Right atrium auricular region (tissue), 2 donors: ENCODE data around the gene DNAJC21. TPM values are rescaled to one million over a fixed set of nuclear protein-coding genes. Genes with fewer than 3 reads are reported as not detected.

Experiments
- DNase-seq: peaks from one replicate; pipeline ENCODE4 v3.0.0-alpha.2; 2019; ENCODE audit warnings: low spot score
- H3K27ac ChIP-seq, 2 donors: fragments of 200-600 bp; sonication (generic); 1 replicate in 1 of 2; 2 replicates in 1 of 2; pipeline ENCODE4 v1.5.1; 2016 to 2019
- H3K27me3 ChIP-seq, 2 donors: fragments of 200-600 bp; sonication (generic); one replicate each; pipeline versions ENCODE4 v1.5.1 to v1.6.0; 2017 to 2019
- H3K36me3 ChIP-seq: fragments of 200-600 bp; sonication (generic); one replicate; pipeline ENCODE4 v1.5.1; 2016
- H3K4me1 ChIP-seq, 2 donors: fragments of 200-600 bp; sonication (generic); one replicate each; pipeline versions ENCODE4 v1.5.1 to v1.6.0; 2017 to 2019
- H3K4me3 ChIP-seq, 2 donors: fragments of 200-600 bp; sonication (generic); 1 replicate in 1 of 2; 2 replicates in 1 of 2; pipeline ENCODE4 v1.5.1; 2017 to 2019; ENCODE audit warnings: mild to moderate bottlenecking in 1 of 2, moderate library complexity in 1 of 2
- H3K9me3 ChIP-seq, 2 donors: fragments of 200-600 bp; sonication (generic); one replicate each; pipeline ENCODE4 v1.5.1; 2019
- total RNA-seq, 2 donors: library from RNA; depleted of rRNA; stranded (reverse); fragments of >200 nt; gene quantifications; one replicate each; pipeline ENCODE4 v1.1.0, GENCODE V29; 2016
- TF ChIP-seq, protein P1 (sequence below), 2 donors: fragments of 200-600 bp; sonication (generic); IDR thresholded peaks; one replicate each; pipeline ENCODE4 v1.5.1; 2019; ENCODE audit warnings: antibody characterized with exemption in 2 of 2

The DNAJC21 gene
- 10 to 100 TPM; 39.1 to 50.8 TPM for total RNA-seq

DNA sequence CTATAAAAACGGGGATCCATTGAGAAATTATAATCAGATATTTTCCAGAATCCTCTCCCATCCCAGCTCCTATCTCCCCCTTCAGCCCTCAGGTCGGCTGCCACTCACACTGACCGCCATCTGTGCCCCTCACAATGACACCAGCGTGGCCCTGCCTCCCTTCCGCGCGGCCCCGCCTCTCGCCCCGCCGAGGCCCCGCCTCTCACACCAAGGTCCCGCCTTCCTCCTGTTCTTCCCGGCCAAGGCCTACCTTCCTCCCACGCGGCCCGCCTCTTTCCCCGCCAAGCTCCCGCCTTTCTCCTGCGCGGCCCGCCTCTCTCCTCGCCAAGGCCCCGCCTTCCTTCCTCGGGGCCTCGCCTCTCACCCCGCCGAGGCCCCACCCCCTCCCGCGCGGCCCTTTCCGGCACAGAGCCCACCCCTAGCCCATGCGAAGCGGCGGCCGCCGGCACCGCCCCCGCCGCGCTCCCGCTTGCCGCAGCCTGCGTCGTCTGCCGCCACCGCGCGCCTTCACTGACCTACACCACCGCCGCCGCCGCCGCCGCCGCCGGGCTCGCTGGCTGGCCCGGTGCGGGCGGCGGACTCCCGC is at the start of gene DNAJC21:
DNAJC21 (plus strand) TSS at position 426 of the 586 bp plus-strand sequence. CDS start 261 bp downstream, outside the sequence.
- Histone ChIP-seq H3K4me3 (peak within 1 kb of the TSS; percentile 86 to 92), H3K27me3 (no peaks in the 10 kb centered on the region), H3K4me1 (peaks cover 0 to 22% of the 10 kb centered on the region in 2 donors), H3K9me3 (no peaks in the 10 kb centered on the region), H3K27ac (peak within 1 kb of the TSS; percentile 96 to 99), H3K36me3 (peaks cover 19% of the 10 kb centered on the region)
- DNase-seq: peak; percentile 95
- TF ChIP-seq, protein P1, sequence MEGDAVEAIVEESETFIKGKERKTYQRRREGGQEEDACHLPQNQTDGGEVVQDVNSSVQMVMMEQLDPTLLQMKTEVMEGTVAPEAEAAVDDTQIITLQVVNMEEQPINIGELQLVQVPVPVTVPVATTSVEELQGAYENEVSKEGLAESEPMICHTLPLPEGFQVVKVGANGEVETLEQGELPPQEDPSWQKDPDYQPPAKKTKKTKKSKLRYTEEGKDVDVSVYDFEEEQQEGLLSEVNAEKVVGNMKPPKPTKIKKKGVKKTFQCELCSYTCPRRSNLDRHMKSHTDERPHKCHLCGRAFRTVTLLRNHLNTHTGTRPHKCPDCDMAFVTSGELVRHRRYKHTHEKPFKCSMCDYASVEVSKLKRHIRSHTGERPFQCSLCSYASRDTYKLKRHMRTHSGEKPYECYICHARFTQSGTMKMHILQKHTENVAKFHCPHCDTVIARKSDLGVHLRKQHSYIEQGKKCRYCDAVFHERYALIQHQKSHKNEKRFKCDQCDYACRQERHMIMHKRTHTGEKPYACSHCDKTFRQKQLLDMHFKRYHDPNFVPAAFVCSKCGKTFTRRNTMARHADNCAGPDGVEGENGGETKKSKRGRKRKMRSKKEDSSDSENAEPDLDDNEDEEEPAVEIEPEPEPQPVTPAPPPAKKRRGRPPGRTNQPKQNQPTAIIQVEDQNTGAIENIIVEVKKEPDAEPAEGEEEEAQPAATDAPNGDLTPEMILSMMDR (IDR thresholded peaks at IDR 0.05): no peak

DNA sequence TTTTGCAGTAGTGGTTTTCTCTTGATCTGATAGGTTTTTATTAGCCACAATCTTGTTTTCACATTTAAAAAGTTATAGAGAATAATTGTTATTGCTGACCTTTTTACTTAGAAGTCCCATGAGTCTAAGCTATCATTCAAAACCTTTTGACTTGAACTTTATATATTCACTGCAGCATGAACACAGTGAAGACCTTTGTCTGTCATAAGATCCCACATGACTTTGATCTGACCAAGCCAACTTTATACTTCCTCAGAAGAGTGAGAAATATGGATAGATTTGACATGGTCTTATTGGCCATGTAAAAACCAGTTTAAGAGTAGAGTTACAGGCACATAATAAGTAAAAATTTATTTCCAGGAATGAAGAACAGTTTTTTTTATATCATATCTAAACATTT is 48.1 kb upstream of the DNAJC21 start:
- Histone ChIP-seq H3K36me3 (no peaks in the 10 kb centered on the region), H3K9me3 (peaks cover 3 to 14% of the 10 kb centered on the region in 2 donors), H3K27me3 (no peaks in the 10 kb centered on the region), H3K4me1 (no peaks in the 10 kb centered on the region), H3K4me3 (no peak overlapping the region), H3K27ac (no peak overlapping the region)
- TF ChIP-seq, protein P1 (IDR thresholded peaks at IDR 0.05): no peak
- no peak for DNase-seq

DNA sequence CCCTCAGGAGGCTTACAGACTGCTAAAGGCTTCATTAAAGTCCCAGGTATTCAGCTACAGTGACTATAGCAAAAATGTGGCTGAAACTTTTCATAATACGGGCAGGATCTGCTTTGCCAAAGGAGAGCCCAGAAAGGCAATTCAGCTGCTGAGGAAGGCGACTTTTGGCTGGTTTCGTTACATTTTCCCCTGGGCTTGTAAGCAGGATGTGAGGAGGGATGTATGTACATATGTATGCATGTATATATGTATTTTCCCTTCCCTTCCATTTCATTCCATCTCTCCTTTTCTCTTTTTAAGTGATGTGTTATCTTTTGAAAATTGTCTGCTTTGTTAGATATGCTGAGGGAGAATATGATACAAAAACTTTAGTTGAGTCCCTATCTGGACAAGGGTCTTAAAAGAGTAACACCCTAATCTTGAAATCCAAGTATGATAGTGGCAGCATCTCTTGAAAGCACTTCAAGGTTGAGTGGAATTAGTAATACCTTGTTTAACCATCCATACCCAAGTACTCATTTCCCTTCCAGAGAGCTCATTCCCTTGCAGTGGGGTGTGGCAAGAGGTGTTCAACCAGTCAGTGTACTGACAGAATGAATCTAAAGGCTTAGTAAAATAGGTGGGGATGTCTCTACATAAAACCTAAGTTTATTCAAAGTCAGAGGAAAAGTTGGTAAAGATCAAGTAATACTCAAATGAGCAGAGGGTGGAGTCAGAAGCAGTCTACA is 42.8 kb upstream of the DNAJC21 start:
- DNase-seq: no peak
- TF ChIP-seq, protein P1 (IDR thresholded peaks at IDR 0.05): no peak
- Histone ChIP-seq H3K4me3 (no peak overlapping the region), H3K27ac (no peak overlapping the region), H3K27me3 (no peaks in the 10 kb centered on the region), H3K9me3 (no peaks in the 10 kb centered on the region), H3K4me1 (no peaks in the 10 kb centered on the region), H3K36me3 (no peaks in the 10 kb centered on the region)

DNA sequence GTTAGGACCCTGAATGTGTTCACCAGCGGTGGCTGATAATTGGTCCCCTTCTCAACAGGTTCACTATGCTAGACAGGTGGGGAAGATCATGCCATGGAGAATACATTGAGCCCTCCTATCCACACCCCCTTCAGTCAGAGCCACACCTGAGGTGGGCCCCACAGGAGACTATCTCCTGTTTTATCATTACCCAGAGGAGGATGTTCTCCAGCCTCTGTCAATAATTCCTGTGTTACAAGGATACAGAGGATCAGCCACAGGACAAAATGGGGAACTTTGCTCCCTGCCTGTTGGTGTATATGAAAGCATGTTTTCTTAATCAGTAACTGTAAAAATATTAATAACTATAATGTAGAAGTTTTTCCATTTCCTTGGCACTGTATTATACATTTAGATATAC is 40.0 kb upstream of the DNAJC21 start:
- H3K9me3 ChIP-seq: no peaks in the 10 kb centered on the region
- no peaks in the 10 kb centered on the region for H3K36me3 ChIP-seq
- DNase-seq: no peak
- no peaks in the 10 kb centered on the region for H3K4me1 ChIP-seq
- no peak overlapping the region for H3K4me3 ChIP-seq
- TF ChIP-seq, protein P1 (IDR thresholded peaks at IDR 0.05): no peak
- no peak overlapping the region for H3K27ac ChIP-seq
- no peaks in the 10 kb centered on the region for H3K27me3 ChIP-seq

DNA sequence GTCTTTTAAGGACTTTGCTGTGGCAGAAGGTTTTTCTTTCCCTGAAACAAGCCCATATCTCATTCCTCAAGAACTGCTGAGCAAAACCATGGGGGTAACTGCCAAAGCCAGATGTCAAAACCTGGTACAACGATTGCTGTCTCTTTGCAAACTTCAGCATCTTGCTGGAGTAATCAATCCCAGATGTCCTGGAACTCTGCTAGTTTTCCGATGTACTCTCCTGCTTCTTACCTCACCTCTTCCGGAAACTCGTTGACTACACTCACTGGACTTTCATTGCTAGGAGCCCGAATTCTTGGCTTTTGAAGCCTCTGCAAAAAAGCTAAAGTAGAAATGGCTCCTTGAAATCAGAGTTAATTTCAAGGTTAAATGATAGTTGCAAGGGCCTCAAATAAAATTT is 37.4 kb upstream of the DNAJC21 start:
- Histone ChIP-seq H3K4me3 (no peak overlapping the region), H3K27me3 (no peaks in the 10 kb centered on the region), H3K27ac (no peak overlapping the region), H3K4me1 (no peaks in the 10 kb centered on the region), H3K9me3 (no peaks in the 10 kb centered on the region), H3K36me3 (no peaks in the 10 kb centered on the region)
- TF ChIP-seq, protein P1 (IDR thresholded peaks at IDR 0.05): no peak
- DNase-seq: no peak
